KMS-11 (cell line): Measurements from ENCODE around the gene TMEM234.
A peak's percentile ranks its signal among the peaks of the same experiment; 100 is the strongest.

Source experiments
- H2AFZ ChIP-seq: fragments of 200-600 bp; sonication (generic); 2 replicates; pipeline ENCODE4 v1.6.1; 2016; ENCODE audit warnings: antibody characterized with exemption, mixed run types, low read depth
- H3K27ac ChIP-seq: fragments of 200-600 bp; sonication (generic); 2 replicates; pipeline ENCODE4 v1.6.1; 2016; ENCODE audit warnings: mild to moderate bottlenecking, mixed run types
- H3K27me3 ChIP-seq: fragments of 200-600 bp; sonication (generic); 2 replicates; pipeline ENCODE4 v1.6.1; 2017; ENCODE audit warnings: mild to moderate bottlenecking, low read depth, mixed run types, moderate library complexity; ENCODE audit not compliant: insufficient read depth
- H3K36me3 ChIP-seq: fragments of 200-600 bp; sonication (generic); 2 replicates; pipeline ENCODE4 v1.6.1; 2017; ENCODE audit warnings: mild to moderate bottlenecking, mixed run types; ENCODE audit not compliant: insufficient read depth
- H3K4me1 ChIP-seq: fragments of 200-600 bp; sonication (generic); 2 replicates; pipeline ENCODE4 v1.6.1; 2016; ENCODE audit warnings: mild to moderate bottlenecking, low read depth, mixed run types; ENCODE audit not compliant: poor library complexity, severe bottlenecking
- H3K4me2 ChIP-seq: fragments of 200-600 bp; sonication (generic); 2 replicates; pipeline ENCODE4 v1.7.0; 2016; ENCODE audit warnings: mild to moderate bottlenecking, mixed run types
- H3K4me3 ChIP-seq: fragments of 200-600 bp; sonication (generic); IDR thresholded peaks from 2 replicates; pipeline ENCODE4 v1.6.1; 2017; ENCODE audit warnings: low read depth, low read length, mixed read lengths; ENCODE audit not compliant: insufficient read depth
- H3K79me2 ChIP-seq: fragments of 200-600 bp; sonication (generic); 2 replicates; pipeline ENCODE4 v1.6.1; 2016; ENCODE audit warnings: low read depth, mixed run types; ENCODE audit not compliant: insufficient read depth
- H3K9ac ChIP-seq: fragments of 200-600 bp; sonication (generic); 2 replicates; pipeline ENCODE4 v1.6.1; 2016; ENCODE audit warnings: mild to moderate bottlenecking, mixed run types
- H4K20me1 ChIP-seq: fragments of 200-600 bp; sonication (generic); 2 replicates; pipeline ENCODE4 v1.6.1; 2016; ENCODE audit warnings: mild to moderate bottlenecking, mixed run types; ENCODE audit not compliant: insufficient read depth
- CTCF ChIP-seq: fragments of 200-600 bp; sonication (generic); conservative IDR thresholded peaks from 2 replicates; pipeline ENCODE4 v1.6.1; 2017; ENCODE audit warnings: low read depth, mild to moderate bottlenecking, antibody characterized with exemption, low read length, moderate library complexity, mixed read lengths

The TMEM234 gene

GRCh38 chr1:32221581-32221979 is 573 bp downstream of the TMEM234 start:
- no peak for TF ChIP-seq CTCF
- Histone ChIP-seq H3K4me1 (peaks cover 15% of the 10 kb centered on the region), H3K27ac (no peak overlapping the region), H2AFZ (peak overlapping the region; percentile 74), H3K36me3 (no peaks in the 10 kb centered on the region), H3K9ac (peak overlapping the region; percentile 81; the same call in 1 of the 2 replicates), H3K4me2 (peak overlapping the region; percentile 96; the same call in 1 of the 2 replicates), H4K20me1 (no peaks in the 10 kb centered on the region), H3K4me3 (no peak overlapping the region), H3K27me3 (no peaks in the 10 kb centered on the region), H3K79me2 (peaks cover 22% of the 10 kb centered on the region)

GRCh38 chr1:32220746-32221580 is 1.2 kb downstream of the TMEM234 start:
- Histone ChIP-seq H3K4me3 (no peak overlapping the region), H2AFZ (no peak overlapping the region), H3K4me1 (peaks cover 15% of the 10 kb centered on the region), H4K20me1 (no peaks in the 10 kb centered on the region), H3K27ac (no peak overlapping the region), H3K4me2 (peak overlapping the region; percentile 96; the same call in 1 of the 2 replicates), H3K36me3 (no peaks in the 10 kb centered on the region), H3K79me2 (peaks cover 22% of the 10 kb centered on the region), H3K9ac (no peak overlapping the region), H3K27me3 (no peaks in the 10 kb centered on the region)
- TF ChIP-seq CTCF = no peak

GRCh38 chr1:32219022-32219421 is 3.1 kb downstream of the TMEM234 start:
- Histone ChIP-seq H3K4me1 (peaks cover 21% of the 10 kb centered on the region), H3K4me3 (no peak overlapping the region), H4K20me1 (no peaks in the 10 kb centered on the region), H3K9ac (no peak overlapping the region), H2AFZ (no peak overlapping the region), H3K27ac (no peak overlapping the region), H3K27me3 (no peaks in the 10 kb centered on the region), H3K79me2 (peaks cover 18% of the 10 kb centered on the region), H3K4me2 (no peak overlapping the region), H3K36me3 (no peaks in the 10 kb centered on the region)
- no peak for TF ChIP-seq CTCF

GRCh38 chr1:32216566-32216965 is 5.6 kb downstream of the TMEM234 start:
- H3K79me2 ChIP-seq = no peaks in the 10 kb centered on the region
- H3K4me3 ChIP-seq = no peak overlapping the region
- no peaks in the 10 kb centered on the region for H3K36me3 ChIP-seq
- no peak overlapping the region for H2AFZ ChIP-seq
- H3K27ac ChIP-seq = no peak overlapping the region
- H3K27me3 ChIP-seq = no peaks in the 10 kb centered on the region
- peaks cover 10% of the 10 kb centered on the region for H3K4me1 ChIP-seq
- no peak for TF ChIP-seq CTCF
- no peaks in the 10 kb centered on the region for H4K20me1 ChIP-seq
- H3K9ac ChIP-seq = no peak overlapping the region
- H3K4me2 ChIP-seq = no peak overlapping the region
